ENCODE data around the gene USP36. TPM values are rescaled to one million over a fixed set of nuclear protein-coding genes. Genes with fewer than 3 reads are reported as not detected.

USP36 gene
- total and polyA plus RNA-seq, 9 of the 15 experiments (the other 6 are each of a cell fraction or from before 2014, with no cell fraction given): 6.4 to 72.8 (median 22.5) TPM

DNA sequence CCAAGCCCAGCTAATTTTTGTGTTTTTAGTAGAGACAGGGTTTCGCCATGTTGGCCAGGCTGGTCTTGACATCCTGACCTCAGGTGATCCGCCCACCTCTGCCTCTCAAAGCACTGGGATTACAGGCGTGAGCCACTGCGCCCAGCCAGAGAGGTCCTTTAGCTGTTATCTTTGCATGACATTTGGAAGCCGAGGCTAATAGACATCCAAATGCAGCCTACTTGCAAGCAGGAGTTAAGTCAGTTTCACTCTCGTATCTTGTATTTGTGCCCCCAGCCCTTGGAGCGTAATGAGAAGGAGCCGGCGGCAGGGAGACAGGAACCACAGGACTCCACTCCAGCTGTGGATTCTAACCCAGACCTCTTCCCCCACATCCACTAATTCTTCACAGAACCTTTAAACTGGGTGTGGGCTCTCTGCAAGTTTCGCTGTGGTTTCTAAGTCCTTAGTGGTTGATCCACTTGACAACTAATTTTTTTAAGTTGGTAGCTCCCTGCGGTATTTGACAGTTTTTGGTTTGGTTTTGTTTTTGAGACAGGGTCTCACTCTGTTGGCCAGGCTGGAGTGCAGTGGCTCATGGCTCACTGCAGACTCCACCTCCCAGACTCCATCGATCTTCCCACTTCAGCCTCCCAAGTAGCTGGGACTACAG is 55.5 kb downstream of the USP36 start (continued):
- no peak for TF ChIP-seq TAF15 (IDR thresholded peaks at IDR 0.05; ENCODE audit: low read depth, low read length)
- peak; percentile 87 for TF ChIP-seq EGR1 (conservative IDR thresholded peaks at IDR 0.05)
- no peak for TF ChIP-seq EZH2 (IDR thresholded peaks at IDR 0.05; ENCODE audit: borderline replicate concordance, low read depth, low read length)
- TF ChIP-seq, protein P1, sequence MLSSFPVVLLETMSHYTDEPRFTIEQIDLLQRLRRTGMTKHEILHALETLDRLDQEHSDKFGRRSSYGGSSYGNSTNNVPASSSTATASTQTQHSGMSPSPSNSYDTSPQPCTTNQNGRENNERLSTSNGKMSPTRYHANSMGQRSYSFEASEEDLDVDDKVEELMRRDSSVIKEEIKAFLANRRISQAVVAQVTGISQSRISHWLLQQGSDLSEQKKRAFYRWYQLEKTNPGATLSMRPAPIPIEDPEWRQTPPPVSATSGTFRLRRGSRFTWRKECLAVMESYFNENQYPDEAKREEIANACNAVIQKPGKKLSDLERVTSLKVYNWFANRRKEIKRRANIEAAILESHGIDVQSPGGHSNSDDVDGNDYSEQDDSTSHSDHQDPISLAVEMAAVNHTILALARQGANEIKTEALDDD (IDR thresholded peaks at IDR 0.05): peak; percentile 55; the same call in 1 of the 2 replicates
- TF ChIP-seq, protein P2, sequence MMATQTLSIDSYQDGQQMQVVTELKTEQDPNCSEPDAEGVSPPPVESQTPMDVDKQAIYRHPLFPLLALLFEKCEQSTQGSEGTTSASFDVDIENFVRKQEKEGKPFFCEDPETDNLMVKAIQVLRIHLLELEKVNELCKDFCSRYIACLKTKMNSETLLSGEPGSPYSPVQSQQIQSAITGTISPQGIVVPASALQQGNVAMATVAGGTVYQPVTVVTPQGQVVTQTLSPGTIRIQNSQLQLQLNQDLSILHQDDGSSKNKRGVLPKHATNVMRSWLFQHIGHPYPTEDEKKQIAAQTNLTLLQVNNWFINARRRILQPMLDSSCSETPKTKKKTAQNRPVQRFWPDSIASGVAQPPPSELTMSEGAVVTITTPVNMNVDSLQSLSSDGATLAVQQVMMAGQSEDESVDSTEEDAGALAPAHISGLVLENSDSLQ (IDR thresholded peaks at IDR 0.05): peak; percentile 36; the same call in 1 of the 2 replicates
- no peak for TF ChIP-seq ZKSCAN1 (IDR thresholded peaks at IDR 0.05; ENCODE audit: low read depth, low read length)
- TF ChIP-seq, protein P3, sequence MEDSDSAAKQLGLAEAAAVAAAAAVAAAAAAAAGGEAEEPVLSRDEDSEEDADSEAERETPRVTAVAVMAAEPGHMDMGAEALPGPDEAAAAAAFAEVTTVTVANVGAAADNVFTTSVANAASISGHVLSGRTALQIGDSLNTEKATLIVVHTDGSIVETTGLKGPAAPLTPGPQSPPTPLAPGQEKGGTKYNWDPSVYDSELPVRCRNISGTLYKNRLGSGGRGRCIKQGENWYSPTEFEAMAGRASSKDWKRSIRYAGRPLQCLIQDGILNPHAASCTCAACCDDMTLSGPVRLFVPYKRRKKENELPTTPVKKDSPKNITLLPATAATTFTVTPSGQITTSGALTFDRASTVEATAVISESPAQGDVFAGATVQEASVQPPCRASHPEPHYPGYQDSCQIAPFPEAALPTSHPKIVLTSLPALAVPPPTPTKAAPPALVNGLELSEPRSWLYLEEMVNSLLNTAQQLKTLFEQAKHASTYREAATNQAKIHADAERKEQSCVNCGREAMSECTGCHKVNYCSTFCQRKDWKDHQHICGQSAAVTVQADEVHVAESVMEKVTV (CRISPR knock-in tag; IDR thresholded peaks at IDR 0.05): no peak
- no peak for TF ChIP-seq HMG20A (CRISPR knock-in tag; conservative IDR thresholded peaks at IDR 0.05)
- TF ChIP-seq TGIF2 (CRISPR knock-in tag; IDR thresholded peaks at IDR 0.05): no peak
- TF ChIP-seq, protein P4, sequence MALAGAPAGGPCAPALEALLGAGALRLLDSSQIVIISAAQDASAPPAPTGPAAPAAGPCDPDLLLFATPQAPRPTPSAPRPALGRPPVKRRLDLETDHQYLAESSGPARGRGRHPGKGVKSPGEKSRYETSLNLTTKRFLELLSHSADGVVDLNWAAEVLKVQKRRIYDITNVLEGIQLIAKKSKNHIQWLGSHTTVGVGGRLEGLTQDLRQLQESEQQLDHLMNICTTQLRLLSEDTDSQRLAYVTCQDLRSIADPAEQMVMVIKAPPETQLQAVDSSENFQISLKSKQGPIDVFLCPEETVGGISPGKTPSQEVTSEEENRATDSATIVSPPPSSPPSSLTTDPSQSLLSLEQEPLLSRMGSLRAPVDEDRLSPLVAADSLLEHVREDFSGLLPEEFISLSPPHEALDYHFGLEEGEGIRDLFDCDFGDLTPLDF (CRISPR knock-in tag; IDR thresholded peaks at IDR 0.05): no peak
- no peak for TF ChIP-seq KAT7 (CRISPR knock-in tag; IDR thresholded peaks at IDR 0.05; ENCODE audit: borderline replicate concordance)
- peak; percentile 29; the same call in 1 of the 2 replicates for TF ChIP-seq SMARCE1 (IDR thresholded peaks at IDR 0.05)
- TF ChIP-seq ZNF24 (IDR thresholded peaks at IDR 0.05): no peak
- TF ChIP-seq, protein P5, sequence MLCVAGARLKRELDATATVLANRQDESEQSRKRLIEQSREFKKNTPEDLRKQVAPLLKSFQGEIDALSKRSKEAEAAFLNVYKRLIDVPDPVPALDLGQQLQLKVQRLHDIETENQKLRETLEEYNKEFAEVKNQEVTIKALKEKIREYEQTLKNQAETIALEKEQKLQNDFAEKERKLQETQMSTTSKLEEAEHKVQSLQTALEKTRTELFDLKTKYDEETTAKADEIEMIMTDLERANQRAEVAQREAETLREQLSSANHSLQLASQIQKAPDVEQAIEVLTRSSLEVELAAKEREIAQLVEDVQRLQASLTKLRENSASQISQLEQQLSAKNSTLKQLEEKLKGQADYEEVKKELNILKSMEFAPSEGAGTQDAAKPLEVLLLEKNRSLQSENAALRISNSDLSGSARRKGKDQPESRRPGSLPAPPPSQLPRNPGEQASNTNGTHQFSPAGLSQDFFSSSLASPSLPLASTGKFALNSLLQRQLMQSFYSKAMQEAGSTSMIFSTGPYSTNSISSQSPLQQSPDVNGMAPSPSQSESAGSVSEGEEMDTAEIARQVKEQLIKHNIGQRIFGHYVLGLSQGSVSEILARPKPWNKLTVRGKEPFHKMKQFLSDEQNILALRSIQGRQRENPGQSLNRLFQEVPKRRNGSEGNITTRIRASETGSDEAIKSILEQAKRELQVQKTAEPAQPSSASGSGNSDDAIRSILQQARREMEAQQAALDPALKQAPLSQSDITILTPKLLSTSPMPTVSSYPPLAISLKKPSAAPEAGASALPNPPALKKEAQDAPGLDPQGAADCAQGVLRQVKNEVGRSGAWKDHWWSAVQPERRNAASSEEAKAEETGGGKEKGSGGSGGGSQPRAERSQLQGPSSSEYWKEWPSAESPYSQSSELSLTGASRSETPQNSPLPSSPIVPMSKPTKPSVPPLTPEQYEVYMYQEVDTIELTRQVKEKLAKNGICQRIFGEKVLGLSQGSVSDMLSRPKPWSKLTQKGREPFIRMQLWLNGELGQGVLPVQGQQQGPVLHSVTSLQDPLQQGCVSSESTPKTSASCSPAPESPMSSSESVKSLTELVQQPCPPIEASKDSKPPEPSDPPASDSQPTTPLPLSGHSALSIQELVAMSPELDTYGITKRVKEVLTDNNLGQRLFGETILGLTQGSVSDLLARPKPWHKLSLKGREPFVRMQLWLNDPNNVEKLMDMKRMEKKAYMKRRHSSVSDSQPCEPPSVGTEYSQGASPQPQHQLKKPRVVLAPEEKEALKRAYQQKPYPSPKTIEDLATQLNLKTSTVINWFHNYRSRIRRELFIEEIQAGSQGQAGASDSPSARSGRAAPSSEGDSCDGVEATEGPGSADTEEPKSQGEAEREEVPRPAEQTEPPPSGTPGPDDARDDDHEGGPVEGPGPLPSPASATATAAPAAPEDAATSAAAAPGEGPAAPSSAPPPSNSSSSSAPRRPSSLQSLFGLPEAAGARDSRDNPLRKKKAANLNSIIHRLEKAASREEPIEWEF (CRISPR knock-in tag; IDR thresholded peaks at IDR 0.05): 0 out of 2 replicates have a peak, but pooled peaks have one; percentile 65
- no peak for TF ChIP-seq FUS (optimal IDR thresholded peaks at IDR 0.05; ENCODE audit: low read depth, low read length)
- TF ChIP-seq RBM22 (IDR thresholded peaks at IDR 0.05; ENCODE audit: low read depth, low read length, poor library complexity, severe bottlenecking): no peak
- TF ChIP-seq NCOA2 (IDR thresholded peaks at IDR 0.05; ENCODE audit: partially characterized antibody in 2 of 2): no peak
- TF ChIP-seq GTF2F1 (IDR thresholded peaks at IDR 0.05; ENCODE audit: low read depth, low read length): no peak
- peak; percentile 58; the same call in 1 of the 2 replicates for TF ChIP-seq BHLHE40 (IDR thresholded peaks at IDR 0.05; ENCODE audit: low read length)

All from K562 (cell line).